ENCODE results near the gene PPT2.
A peak's percentile ranks its signal among the peaks of the same experiment; 100 is the strongest.

Gene PPT2

DNA sequence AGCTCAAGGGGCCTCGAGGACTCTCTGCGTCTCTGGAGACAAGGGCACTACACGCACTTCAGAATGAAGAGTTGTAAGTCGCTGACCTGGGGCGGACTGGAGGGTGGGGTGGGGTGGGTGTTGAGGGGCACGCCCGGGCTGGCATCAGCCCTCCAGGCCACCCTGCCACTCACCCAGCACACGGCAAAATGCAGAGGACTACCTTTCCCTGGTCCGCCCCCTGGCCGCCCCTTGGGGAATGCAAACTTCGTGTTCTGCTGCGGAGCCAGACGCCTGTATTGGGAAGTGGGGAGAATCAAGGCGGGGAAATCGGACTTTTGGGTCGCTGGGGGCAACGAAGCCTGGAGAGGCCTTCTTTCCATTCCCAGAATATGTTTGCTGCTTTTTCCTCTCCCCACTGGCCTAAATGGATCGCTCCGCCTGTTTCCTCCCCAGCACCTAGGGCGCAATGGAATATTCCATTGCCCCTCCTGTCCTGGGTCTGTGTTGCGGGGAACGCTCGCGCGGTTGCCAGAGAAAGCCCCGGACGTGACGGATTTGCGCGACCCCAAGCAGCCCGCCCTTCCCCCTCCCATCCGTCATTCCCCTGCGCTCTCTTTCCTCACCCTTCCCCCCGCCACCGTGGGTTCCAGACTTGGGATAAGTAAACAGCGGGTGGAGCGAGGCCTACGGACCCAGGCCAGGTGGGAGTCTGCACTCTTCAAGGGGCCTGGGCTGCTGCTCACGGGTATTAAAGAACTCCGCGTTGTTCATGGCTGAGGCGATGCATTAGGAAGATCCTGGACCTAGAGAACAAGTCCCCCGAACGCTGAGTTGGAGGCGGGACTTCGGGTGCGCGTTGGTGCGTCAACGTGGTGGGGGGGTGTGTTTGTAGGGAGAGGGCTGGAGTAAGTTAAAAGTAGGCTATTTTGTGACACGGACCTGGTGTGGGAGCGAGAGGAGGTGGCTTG, at the start of gene PPT2:
Gene PPT2, plus strand, starts transcription at position 578 of the 950 bp plus-strand sequence. CDS start 454 bp downstream, outside the sequence.
- peak; percentile 77 to 81 for DNase-seq (ENCODE audit: low read depth in 2 of 2)

- no peak for DNase-seq (ENCODE audit: low read depth in 2 of 2)
Measured at GRCh38 chr6:32105433-32105832, 48.5 kb upstream of the PPT2 start.

DNA sequence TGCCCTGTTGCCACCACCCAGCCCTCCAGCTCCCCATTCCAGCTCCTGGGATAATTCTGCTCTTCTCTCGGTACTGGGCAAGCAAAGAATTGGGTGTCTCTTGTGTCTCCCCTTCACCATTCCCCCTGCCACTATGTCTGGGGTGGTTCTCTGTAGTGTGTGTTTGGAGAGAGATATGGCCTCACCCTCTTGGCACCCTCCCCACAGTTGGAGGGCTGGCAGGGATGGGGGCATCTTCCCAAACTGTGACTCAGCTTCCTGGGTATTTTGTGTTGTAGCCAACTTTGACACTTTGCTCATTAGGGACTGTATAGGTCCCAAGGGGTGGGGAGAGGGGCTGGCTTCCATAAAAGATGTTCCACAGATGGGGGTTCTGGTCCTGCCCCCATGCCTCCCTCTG, 46.5 kb upstream of the PPT2 start:
- DNase-seq (ENCODE audit: low read depth in 2 of 2) = no peak

DNA sequence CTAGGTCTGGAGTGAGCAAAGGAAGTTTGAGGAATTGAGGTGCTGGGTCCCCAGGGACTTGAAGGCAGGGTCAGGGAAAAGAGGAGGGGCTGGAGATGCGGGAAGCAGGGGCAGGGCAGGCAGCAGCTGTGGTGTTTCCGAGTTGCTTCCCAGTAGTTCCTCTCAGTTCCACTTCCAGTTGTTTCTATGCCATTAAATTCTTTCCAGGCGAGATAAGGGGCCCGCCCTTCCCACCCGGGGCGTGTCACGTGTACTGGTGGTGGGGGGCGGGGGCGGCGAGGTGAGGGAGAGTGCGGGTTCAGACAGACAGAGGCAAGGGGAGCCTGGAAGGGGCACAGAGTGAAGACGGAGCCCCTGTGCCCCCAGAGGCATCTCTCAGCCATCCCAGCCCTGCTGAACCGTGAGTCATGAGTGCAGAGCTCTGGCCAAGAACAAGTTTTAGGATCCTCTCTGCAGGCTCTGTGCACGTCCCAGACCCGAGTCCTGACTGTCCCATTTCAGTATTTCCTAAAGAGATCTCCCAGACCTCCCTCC, 45.8 kb upstream of the PPT2 start:
- DNase-seq (ENCODE audit: low read depth in 2 of 2) = no peak

DNA sequence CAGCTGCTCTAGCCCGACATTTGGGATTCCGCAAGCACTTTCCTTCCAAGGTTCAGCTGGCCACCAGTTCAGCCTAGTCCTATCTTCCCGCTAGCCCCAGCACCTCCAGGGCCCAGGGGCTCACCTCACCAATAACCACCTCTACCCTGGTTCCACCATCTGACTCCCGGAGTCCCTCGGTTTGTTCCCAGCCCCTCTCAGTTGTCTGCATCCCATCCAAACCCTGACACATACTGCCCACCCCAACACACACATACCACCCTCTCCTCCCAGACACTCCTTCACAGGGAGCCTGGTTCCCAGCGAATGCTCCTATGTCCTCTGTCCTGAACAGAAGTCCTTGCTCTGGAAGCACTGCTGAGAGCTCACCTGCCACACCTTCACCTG, 45.2 kb upstream of the PPT2 start:
- DNase-seq (ENCODE audit: low read depth in 2 of 2) = no peak

GRCh38 chr6:32109114-32109764, 44.7 kb upstream of the PPT2 start, which contains the start of gene TNXB:
TNXB (minus strand) TSS chr6:32109338; CDS start chr6:32098198, 11,140 bp downstream.
- DNase-seq (ENCODE audit: low read depth in 2 of 2) = no peak

DNA sequence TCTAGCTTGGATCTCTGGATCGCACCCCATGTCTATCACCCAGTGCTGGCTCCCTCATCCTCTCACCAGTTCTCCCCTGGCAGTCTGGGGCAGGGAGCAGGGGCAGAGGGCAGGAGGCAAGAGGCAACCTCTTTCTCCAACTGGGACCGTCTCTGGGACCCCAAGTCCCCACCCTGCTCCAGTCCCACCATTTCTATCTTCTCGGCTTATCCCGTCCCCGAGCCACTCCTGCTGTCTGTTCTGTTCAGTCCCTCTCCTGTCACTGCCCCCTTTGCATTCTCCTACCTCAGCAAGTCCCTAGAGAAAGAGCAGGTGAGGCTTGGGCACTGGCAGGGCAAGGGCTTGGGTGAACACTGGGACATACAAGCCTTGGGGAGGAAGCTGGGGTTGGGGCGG, 44.2 kb upstream of the PPT2 start:
- DNase-seq (ENCODE audit: low read depth in 2 of 2) = no peak

DNA sequence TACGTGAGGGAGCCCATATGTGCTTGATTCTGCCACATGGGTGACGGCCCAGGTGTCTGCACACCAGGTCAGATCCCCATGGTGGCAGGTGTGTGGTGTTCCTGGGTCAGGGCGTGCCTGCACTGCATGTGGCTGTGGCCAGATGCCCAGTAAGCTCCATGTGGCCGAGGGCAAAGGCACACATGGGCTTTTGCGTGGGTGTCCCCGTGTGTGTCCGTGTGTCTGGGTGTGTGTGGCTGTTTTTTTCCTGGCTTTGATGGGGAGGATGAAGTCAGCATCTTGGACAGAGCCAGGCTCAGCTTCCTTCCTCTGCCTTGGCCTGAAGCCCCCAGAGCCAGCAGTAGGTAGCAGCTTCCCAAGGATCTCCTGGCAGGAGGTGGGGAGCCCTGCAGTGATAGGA, 43.3 kb upstream of the PPT2 start:
- DNase-seq (ENCODE audit: low read depth in 2 of 2) = no peak

GRCh38 chr6:32111424-32112066, 42.4 kb upstream of the PPT2 start:
- no peak for DNase-seq (ENCODE audit: low read depth in 2 of 2)

- no peak for DNase-seq (ENCODE audit: low read depth in 2 of 2)
Measured at GRCh38 chr6:32112431-32112980, 41.4 kb upstream of the PPT2 start.

DNA sequence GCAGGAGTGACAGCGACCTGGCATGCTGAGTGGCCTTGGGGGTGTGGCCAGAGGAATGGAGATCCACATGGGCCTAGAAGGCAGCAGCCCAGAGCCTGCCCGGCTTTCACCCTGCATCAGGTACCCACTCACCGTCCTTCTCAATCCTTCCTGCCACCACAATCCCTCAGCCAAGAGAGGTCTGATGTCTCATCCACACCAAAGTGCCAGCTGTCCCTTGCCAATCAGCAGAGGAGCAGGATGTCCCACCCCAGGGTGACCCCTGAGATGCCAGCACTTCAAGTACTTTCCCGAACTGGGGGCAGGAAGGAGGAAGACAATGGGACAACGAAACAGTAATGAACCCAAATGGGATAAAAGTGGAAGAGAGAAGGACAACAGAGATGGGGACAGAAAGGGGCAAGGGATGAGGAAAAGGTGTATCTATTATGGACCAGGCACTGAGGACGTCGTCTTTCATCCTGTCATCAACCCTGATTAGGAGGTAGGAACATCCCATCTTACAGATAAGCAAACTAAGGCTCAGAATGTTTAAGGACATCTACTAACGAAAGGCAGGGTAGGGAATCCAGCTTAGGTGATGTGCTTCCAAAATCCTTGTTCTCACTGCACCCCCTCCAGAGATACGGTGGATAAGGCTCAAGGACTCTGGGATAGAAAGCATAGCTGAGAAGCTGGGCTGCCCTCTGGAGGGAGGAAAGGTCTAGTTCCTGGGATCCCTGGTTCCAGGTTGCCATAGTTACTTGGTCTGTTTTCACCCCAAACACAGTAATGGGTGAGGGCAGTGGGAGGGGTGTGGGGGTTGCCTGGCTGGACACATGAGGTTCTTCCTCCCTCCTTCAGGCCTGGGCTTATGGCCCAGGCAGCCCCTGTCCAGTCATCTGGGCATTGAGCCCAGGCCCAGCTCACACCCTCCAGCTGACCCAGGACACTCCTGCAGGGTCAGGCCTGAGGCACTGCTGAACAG, 40.3 kb upstream of the PPT2 start:
- DNase-seq (ENCODE audit: low read depth in 2 of 2) = no peak

DNA sequence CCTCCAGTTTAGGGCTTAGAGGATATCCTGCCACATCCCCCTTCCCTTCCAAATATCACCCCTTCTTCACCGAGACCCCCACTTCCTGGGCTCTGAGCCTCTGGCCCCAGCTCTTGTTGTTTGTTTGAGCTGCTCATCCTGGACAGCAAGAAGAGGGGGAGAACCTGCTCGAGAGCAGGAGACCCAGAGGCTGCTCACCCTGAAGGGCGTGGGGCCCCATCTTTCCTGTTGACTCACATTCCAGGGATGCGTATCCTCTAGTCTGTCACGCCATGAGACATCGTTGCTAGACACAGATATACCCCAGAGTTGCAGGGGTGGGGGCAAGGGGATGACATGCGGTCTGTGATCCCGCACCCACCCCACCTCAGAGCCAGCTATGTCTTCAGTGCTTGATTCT, 39.1 kb upstream of the PPT2 start:
- no peak for DNase-seq (ENCODE audit: low read depth in 2 of 2)

DNA sequence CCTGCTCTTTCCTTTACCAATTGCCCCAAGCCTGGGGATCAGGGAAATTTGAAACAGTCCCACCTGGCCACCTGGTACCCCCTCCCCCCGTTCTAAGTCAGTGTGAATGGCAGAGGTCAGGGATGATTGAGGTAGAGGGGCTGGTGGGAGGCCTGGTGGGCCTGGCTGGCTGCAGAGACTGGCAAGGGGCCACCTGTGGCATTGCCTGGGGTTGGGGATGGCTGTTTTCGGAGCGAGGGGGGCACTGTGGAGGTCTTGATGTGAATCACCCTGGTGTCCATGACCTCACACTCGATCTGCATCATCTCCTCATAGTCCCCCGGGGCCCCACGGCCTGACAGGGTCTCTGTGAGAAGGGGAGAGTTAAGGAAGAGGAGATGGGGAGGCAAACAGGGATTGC, 38.3 kb upstream of the PPT2 start:
- DNase-seq (ENCODE audit: low read depth in 2 of 2) = no peak

GRCh38 chr6:32116674-32117073, 37.3 kb upstream of the PPT2 start:
- DNase-seq (ENCODE audit: low read depth in 2 of 2) = no peak

- DNase-seq (ENCODE audit: low read depth in 2 of 2) = no peak
Measured at GRCh38 chr6:32117461-32117860, 36.5 kb upstream of the PPT2 start.

GRCh38 chr6:32118782-32119628, 34.9 kb upstream of the PPT2 start:
- DNase-seq (ENCODE audit: low read depth in 2 of 2) = peak; percentile 43 to 54

DNA sequence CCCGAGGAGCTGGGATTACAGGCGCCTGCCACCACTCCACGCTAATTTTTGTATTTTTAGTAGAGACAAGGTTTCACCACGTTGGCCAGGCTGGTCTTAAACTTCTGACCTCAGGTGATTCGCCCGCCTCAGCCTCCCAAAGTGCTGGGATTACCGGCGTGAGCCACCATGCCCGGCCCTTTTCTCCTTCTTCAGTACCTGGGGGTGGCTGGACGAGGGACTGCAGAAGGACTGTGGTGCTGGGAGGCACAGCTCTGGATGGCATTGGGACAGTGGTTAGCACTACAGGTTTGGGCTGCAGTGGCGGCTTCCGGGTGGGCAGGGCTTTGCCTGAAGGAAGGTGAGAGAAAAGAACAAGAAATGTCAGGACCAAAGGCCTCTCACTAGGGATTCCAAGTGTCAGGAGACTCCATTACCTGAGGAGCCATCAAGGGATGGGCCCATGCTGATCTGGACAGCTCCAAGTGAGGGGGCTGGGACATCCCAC, 33.3 kb upstream of the PPT2 start:
- DNase-seq (ENCODE audit: low read depth in 2 of 2) = no peak

DNA sequence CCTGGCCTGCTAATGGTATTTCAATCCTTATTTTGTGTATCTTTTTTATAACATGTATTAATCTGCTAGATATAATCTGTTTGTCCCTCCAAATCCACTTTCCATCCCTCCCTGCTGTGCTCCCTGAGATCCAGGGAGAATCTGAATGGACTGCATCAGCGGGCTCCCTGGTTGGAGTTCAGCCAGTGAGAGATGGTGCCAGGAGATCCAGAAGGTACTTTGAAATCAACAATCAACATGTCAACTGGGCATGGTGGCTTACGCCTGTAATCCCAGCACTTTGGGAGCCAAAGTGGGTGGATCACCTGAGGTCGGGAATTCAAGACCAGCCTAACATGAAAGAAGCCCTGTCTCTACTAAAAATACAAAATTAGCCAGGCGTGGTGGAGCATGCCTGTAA, 30.3 kb upstream of the PPT2 start:
- no peak for DNase-seq (ENCODE audit: low read depth in 2 of 2)

DNA sequence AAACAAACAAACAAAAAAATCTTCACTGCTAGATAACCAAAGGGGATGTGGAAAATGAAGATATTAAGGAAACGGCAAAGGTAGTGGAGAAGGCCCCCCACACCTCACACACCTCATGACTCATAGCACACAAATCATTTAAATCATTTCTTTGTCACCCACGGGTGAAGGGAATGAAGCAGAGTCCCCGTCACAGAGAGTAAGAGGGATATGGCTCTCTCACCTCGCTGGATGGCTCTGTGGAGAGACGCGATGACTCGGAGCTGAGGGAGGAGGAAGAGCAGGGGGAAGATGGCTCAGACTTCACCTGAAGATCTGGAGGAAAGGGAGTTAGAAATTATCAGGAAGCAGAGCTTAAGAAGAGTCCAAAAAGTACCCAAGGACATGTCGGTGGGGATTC, 27.1 kb upstream of the PPT2 start:
- DNase-seq (ENCODE audit: low read depth in 2 of 2) = no peak

- DNase-seq (ENCODE audit: low read depth in 2 of 2) = no peak
Measured at GRCh38 chr6:32127409-32127716, 26.6 kb upstream of the PPT2 start.
